GM21367 (cell line): Measurements from ENCODE around the gene FAM13A.
A peak's percentile ranks its signal among the peaks of the same experiment; 100 is the strongest.

Experiments used
- ATAC-seq: cut with Tn5 transposase; IDR thresholded peaks from one replicate; pipeline ENCODE4 v1.9.1; 2021; ENCODE audit not compliant: unreplicated experiment

Gene FAM13A

GRCh38 chr4:88729146-88729760, 327.7 kb downstream of the FAM13A start:
- no peak for ATAC-seq

- no peak for ATAC-seq
Measured at GRCh38 chr4:88728146-88728545, 328.8 kb downstream of the FAM13A start.

GRCh38 chr4:88725986-88726385, 331.0 kb downstream of the FAM13A start:
- no peak for ATAC-seq

GRCh38 chr4:88725143-88725542, 331.8 kb downstream of the FAM13A start:
- ATAC-seq, result no peak

GRCh38 chr4:88724406-88724805, 332.6 kb downstream of the FAM13A start:
- ATAC-seq, result no peak

- no peak for ATAC-seq
Measured at GRCh38 chr4:88722828-88723227, 334.2 kb downstream of the FAM13A start.

- no peak for ATAC-seq
Measured at GRCh38 chr4:88722276-88722780, 334.7 kb downstream of the FAM13A start.

- no peak for ATAC-seq
Measured at GRCh38 chr4:88720451-88721428, 336.2 kb downstream of the FAM13A start.

- ATAC-seq, result no peak
Measured at GRCh38 chr4:88719381-88719780, 337.6 kb downstream of the FAM13A start.

- no peak for ATAC-seq
Measured at GRCh38 chr4:88718098-88718497, 338.9 kb downstream of the FAM13A start.

- no peak for ATAC-seq
Measured at GRCh38 chr4:88713782-88714181, 343.2 kb downstream of the FAM13A start.

- no peak for ATAC-seq
Measured at GRCh38 chr4:88709989-88710388, 347.0 kb downstream of the FAM13A start.

- ATAC-seq, result no peak
Measured at GRCh38 chr4:88706574-88706973, 350.4 kb downstream of the FAM13A start.

- no peak for ATAC-seq
Measured at GRCh38 chr4:88705805-88706492, 351.0 kb downstream of the FAM13A start.

- ATAC-seq, result no peak
Measured at GRCh38 chr4:88705223-88705622, 351.8 kb downstream of the FAM13A start.

GRCh38 chr4:88702782-88703181, 354.2 kb downstream of the FAM13A start:
- no peak for ATAC-seq

GRCh38 chr4:88698519-88698918, 358.5 kb downstream of the FAM13A start:
- no peak for ATAC-seq

- peak; percentile 90 for ATAC-seq
Measured at GRCh38 chr4:88697588-88698329, 359.2 kb downstream of the FAM13A start, which contains the start of gene NAP1L5. TSS of gene NAP1L5 (minus strand) at chr4:88697829. CDS start at chr4:88697754, 75 bp downstream.

GRCh38 chr4:88697141-88697540, 359.8 kb downstream of the FAM13A start:
- ATAC-seq, result no peak

GRCh38 chr4:88696630-88697029, 360.4 kb downstream of the FAM13A start:
- no peak for ATAC-seq

- ATAC-seq, result no peak
Measured at GRCh38 chr4:88693792-88694191, 363.2 kb downstream of the FAM13A start.
